IPS-NIHi7 (cell line): ENCODE measurements around the gene EEF1AKMT3.
A peak's percentile ranks its signal among the peaks of the same experiment; 100 is the strongest.

Source experiments
- DNase-seq: peaks from one replicate; pipeline ENCODE4 v3.0.0; 2012; ENCODE audit warnings: mixed read lengths; ENCODE audit errors: extremely low spot score

The EEF1AKMT3 gene

DNA sequence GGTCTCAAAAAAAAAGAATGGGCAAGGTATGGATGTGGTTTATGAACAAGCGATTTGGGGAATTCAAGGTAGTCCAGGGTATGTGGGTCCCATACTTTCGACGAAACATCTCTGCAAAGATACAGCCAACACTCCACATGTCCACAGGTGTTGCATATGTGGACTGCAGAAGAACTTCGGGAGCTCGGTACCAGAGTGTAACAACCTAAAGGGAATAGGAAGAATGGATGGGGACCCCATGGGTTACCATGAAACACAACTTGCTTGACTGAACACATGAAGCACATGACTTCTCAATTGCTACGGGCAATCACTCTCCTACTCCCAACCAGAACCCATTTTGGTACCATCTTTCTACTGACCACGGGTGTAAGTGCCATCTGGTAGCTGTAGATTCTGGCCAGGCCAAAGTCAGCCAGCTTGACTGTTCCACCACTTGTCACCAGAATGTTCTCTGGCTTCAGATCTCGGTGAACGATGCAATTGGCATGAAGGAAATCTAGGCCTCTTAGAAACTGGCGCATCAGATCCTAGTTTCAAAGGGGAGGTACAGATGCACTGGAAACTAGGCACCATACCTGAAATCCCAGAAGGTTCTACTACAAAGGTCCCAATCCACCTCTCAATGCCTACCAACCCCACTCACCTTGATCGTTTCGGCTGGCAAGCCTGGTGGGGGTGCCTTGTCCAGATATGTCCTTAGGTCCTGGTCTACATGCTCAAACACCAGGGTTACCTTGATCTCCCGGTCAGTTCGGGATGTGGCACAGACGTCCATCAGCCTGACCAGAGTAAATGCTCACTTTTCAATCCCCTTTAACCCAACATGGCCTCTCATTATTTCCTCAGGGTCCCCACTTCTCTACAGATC lies 21.6 kb upstream of the EEF1AKMT3 start:
- no peak for DNase-seq

DNA sequence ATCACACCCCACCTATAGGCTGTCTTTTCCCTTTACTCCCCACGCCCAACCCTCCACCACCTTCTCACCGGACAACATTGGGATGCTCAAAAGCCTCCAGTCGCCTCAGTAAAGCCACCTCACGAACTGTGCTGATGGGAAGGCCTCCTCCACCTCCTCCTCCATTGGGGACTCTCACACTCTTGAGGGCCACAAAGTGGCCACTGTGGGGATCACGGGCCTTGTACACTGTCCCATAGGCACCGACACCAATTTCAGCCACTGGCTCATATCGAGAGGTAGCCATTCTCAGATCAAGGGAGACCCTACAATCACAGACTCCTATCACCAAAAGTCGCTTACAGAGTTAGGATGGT lies 21.0 kb upstream of the EEF1AKMT3 start:
- no peak for DNase-seq

DNA sequence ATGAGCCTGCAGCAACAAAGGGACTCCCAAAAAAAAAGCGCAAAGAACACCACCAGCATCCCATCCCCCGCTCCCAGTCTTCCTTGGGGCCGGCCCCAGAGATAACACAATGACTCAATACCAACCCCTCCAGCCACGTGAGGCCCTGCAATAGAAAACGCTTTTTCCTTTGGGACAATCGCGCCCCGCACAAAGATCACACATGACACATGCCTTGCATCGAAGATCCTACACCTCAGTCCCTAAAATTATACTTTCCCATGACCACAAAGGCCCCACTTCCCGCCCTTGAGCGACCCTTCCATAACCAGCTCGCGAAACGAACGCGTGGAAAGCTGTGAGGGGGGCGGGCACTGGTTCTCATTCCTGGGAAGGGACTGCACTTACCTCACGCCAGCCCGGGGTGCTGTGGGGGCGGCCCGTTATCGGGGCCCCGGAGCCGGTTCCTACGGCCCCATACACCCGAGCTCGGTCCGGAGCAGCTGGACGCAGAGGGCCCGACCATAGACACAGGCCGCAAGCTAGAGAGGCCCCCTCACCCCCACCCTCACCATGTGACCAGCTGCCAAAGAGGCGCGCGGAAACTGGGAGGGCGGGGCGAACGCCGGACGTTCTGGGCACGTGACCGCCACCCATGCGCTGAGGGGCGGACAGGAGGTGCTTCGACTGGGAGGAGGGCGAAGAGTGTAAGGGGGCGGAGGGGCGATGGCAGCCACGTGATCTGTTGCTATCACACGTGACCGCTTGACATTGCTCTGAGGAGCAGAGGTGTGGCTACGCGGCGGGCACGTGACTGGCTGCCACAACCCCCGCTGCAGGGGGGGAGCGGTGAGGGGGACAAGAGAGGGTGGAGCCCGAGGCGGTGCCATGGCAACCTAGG lies 20.4 kb upstream of the EEF1AKMT3 start, which contains the start of gene CDK4:
Gene CDK4 (minus strand): TSS at position 523 of the 880 bp plus-strand sequence. CDS start 593 bp downstream, outside the sequence.
- peak; percentile 96 for DNase-seq

DNA sequence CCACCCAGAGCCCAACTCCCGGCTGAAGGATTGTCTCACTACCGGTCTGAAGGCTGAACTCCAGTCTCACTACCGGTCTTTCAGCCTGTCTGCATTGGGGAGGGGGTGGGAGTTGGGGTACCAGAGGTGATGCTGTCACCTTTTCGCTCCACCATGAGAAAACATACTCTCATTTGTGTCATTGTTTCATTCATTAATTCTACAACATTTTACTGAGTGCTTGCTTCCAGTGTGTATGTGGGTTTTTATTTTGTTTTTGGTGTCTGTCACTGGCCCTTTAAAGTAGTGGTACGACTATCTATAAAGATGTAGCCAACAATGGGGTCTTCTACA lies 19.8 kb upstream of the EEF1AKMT3 start:
- DNase-seq = no peak

DNA sequence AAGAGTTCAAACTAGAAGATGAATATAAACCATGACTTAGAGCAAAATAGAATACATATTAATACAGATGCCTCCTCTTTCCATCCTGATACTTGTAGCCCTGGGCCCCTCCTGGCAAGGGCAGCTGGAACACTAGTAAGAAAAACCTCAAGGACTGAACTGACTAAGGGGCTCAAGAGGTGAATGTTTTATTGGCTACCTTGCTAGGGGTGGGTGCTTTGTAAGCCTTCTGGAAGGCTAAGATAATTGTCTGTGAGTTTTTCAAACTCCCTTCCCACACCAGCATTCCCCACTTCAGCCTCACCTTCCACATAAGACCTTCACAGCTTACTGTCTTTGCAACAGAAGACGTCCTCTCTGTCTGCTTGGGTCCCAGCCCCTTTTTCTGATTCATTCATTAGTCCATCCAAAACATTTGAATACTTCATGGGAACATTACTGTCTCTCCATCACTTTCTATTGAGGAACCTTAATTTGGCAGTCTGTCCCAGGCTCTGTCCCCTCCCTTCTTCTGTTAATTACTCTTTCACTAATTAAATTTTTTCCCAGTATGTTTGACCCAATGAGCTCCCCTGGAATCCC lies 18.6 kb upstream of the EEF1AKMT3 start:
- DNase-seq = no peak

DNA sequence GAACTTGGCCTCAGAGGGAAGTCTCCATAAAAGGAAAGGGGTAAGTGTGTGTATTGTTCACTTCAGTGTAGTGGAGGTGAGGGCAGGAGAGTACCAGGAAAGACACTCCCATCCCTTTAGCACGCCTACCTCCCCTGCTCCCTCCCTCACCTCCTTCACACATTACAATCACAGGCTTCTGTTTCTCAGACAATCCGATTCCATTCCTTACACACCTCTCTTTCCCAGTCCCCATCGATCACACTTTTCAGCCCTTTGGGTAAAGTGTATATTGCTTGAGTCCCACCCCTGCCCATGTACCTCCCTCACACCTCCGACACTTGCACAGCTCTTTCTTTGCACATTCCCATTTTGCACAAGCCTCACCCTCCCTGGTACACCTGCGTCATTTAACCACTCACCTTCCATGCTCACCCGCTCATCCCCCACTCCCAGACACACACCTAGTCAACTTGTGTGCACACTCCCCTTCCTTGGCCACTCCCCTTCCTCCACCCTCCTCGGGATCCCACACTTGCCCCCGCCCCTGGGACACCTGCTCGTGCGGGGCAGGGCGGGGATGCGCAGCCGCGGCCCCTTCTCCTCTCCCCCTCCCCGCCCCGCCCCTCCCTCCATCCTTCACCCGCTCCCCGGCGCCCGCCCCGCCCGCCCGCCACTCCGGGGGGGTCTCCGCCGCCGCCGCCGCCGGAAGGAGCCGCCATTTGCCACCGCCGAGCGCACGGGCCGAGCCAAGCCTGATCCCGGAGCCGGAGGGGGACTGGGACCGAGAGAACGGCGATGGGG lies 17.8 kb upstream of the EEF1AKMT3 start, which contains the start of gene MARCHF9:
Gene MARCHF9 (plus strand): TSS at position 693 of the 783 bp plus-strand sequence. CDS start 426 bp downstream, outside the sequence.
- DNase-seq = peak; percentile 64

DNA sequence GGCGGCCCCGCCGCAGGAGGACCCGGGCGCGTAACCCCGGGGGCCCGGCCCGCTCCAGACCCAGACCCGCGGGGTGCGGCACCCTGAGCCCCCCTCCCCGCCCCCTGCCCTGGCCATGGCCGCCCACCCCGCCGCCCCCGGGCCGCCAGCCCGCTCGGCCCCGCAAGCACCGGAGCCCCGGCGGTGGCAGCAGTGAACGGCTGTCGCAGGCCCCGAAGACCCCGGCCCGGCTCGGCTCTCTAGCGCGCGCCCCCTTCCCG lies 17.3 kb upstream of the EEF1AKMT3 start:
- no peak for DNase-seq

DNA sequence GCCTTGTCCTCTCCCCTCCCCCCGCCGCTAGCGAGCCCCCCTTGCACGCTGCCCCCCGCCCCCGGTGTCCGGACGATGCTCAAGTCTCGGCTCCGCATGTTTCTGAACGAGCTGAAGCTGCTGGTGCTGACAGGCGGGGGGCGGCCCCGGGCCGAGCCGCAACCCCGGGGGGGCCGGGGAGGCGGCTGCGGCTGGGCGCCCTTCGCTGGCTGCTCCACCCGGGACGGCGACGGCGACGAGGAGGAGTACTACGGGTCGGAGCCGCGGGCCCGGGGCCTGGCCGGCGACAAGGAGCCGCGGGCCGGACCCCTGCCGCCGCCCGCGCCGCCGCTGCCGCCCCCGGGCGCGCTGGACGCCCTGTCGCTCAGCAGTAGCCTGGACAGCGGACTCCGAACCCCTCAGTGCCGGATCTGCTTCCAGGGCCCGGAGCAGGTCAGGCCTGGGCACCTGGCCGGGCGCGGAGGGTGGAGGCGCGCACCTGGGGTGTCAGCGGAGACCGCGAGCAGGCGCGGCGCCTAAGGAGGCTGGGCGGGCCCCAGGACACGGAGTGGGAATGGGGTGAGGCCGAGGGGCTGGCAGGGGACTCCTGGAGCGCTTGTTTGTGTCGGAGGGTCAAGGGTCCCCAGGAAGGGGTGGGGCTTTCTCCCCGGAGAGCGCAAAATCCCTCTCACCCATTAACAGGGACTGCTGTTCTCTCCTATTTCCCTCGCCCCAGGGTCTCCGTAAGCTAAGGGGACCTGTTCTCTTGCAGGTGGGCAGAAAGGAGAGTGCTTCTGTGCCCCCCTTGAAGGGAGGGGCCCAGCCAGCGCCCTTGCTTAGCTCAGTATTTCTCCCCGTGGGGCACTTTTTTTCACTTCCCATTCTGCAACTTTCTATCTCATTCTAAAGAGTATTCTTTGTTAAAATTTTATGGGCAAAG lies 16.7 kb upstream of the EEF1AKMT3 start:
- no peak for DNase-seq

DNA sequence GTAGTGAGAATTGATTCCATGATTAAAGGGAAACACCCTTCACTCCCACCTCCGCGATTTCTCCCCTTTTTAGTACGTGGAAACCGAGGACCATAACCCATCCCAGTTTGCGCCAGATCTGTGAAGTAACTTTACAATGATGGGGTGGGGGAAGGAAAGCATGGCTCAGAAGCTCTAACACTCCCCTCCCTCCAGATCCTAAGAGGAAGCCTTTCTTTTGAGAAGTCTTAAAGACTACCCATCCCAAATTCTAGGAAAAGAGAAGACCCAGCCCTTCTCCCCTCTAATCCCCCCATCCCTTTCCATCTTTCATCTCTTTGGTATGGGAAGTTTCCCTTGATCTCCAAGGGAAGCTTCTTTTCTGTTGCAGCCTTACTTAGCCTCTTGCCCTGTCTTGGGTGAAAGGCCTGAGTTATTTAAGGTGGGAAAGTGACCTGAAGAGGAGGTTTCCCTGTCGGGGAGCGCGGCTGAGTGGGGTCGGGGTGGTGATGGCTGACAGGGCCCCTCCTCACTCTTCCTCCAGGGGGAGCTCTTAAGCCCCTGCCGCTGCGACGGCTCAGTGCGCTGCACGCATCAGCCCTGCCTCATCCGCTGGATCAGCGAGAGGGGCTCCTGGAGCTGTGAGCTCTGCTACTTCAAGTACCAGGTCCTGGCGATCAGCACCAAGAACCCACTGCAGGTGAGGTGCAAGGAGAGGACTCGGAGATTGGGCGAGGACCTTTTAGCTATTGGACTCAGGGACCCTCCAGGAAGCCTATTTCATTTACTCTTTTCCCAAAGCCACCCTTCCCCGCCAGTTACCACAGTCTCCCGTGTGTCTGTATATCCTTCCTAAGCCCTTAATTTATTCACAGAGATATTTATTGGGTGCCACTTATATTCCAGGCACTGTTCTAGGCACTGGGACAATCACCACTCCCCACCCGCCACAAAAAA lies 15.7 kb upstream of the EEF1AKMT3 start:
- peak; percentile 86 for DNase-seq

DNA sequence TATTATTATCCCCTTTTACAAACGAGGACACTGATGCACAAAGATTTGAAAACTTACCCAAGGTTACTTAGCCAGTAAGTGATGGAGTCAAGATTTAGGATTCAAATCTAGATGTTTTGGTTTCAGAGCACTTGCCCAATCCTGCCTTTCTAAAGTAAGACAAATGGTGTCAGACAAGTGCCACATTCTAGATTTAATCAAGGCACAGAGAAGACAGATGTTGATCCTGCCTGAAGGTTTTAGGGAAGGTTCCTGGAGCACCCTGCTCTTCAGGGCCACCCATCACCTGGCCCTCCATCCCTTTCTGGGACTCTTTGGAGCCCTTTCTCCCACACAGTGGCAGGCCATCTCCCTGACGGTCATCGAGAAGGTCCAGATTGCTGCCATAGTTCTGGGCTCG lies 14.6 kb upstream of the EEF1AKMT3 start:
- DNase-seq = no peak

DNA sequence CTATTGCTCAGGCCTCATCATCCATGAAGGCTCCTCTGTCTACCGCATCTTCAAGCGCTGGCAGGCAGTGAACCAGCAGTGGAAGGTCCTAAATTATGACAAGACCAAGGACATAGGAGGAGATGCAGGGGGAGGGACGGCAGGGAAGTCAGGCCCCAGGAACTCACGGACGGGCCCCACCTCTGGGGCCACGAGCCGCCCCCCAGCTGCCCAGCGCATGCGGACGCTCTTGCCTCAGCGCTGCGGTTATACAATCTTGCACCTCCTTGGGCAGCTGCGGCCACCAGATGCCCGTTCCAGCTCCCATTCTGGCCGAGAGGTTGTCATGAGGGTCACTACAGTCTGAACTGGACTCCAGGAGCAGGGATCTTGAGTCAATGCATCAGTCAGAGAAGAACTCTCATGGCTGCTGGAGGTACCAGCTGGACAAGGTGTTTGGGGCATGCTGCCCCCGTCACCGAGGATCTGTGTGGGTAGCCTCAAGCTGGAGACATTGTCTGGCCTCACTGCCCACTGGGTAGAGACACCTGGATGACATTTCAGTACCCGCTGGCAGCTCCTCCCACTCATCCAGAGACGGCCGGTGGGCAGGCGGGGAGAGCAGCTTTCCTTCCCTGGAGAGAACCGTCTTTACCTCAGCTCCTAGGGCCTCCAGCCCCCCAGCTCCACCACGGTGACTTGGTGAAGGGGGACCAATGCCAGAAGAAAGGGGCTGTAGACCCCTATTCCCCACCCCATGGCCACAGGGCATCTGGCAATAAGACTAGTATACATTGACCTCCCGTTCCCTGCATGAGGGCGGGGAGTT lies 13.7 kb upstream of the EEF1AKMT3 start:
- no peak for DNase-seq

DNA sequence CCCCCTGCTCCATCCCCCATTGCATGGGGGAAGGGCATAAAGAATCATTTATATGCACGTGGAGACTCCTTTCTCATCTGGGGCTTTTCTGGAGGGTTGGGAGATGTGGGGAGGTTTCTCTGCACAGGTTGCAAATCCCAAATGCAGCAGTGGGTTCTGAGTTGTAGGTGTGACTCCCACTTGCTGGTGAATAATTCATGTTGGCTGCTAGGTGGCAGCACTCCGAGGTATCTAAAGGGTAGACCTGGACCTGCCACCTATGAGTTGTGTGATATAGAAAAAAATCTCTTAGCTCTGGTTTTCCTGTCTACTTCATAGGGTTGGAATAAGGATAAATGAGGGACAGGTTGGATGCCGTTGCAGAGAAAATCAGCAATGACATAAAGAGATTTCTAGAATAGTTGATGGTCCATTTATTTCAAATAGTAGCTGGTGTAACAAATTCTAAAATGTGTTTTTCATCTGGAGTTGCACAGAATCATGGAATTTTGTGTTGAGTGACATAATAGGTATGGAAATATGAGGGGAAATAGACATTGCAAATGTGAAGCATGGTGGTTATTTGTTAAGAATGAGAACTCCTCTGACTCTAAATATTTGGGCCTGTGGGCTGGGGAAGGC lies 12.9 kb upstream of the EEF1AKMT3 start:
- peak; percentile 34 for DNase-seq

DNA sequence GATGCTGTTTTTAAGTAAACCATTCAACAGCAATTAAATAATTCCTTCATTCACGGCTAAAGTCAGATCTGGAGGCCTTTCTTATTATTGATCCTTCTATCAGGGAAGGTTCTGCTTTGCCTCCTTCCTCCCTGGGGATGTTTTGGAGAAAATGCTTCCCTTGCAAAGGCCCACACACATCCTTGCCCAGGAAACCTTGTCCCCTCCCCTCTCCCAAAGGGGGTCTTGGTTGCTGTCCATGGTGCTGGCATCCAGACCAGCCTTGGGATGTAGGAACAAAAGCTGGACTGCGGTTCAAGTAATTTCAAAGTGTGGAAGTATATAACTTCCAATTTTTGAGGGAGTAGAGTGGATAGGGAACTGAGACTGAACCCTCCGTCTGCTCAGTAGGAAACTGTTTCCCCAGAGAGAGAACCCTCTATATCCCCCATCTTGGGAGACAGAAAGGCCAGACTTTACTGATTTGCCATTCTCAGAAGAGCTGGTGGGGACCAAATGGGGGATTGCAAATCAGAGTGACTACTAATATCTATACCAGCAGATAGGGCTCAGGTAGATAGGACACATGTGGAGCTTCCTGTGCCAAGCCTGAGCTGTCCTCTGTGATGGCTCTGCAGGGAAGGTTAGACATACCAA lies 11.9 kb upstream of the EEF1AKMT3 start:
- peak; percentile 66 for DNase-seq

DNA sequence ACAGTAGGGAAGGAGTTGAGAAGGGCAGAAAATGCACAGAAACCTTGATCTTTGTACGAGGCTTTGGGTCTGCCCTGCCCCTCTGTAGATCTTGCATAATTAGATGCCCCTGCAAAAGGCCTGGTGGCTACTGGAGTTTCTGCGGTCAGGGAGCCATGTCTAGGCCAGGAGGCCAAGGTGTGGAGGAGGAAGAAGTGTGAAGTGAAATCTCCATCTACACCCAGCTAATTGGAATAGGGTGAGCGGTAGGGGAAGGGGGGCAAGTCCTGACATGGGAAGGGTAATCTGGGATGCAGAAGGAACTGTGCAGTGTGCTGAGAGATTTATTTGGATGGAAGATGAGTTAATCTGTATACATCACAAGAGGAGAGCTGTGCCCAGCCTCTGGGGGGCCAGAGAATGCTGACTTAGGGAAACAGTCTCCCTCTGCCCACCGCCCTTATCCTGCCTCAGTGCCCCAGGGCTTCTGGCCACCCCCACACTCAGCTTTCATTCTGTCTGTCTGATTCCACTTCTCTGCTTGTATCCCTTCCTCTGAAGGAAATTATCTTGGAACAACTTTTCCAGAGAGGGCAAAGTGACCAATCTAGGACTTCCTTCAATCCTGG lies 10.9 kb upstream of the EEF1AKMT3 start:
- no peak for DNase-seq

DNA sequence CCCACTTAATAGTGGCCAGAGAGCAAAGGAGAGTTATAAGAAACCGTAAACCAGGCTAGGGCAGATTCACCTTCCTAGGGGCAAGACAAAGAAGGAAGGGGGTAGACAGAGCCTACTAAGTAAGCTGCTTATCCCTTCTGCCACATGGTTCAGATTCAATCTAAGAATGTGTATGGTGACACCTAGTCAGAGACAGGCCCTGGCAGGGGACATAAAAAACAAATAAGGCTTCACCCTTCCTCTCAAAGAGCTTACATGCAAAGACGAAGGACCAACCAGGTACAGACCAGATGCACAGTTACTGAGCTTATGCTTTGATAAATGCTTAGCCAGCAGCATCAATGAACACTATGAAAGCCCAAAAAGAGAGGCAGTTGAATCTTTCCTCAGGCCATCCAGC lies 10.0 kb upstream of the EEF1AKMT3 start:
- no peak for DNase-seq

DNA sequence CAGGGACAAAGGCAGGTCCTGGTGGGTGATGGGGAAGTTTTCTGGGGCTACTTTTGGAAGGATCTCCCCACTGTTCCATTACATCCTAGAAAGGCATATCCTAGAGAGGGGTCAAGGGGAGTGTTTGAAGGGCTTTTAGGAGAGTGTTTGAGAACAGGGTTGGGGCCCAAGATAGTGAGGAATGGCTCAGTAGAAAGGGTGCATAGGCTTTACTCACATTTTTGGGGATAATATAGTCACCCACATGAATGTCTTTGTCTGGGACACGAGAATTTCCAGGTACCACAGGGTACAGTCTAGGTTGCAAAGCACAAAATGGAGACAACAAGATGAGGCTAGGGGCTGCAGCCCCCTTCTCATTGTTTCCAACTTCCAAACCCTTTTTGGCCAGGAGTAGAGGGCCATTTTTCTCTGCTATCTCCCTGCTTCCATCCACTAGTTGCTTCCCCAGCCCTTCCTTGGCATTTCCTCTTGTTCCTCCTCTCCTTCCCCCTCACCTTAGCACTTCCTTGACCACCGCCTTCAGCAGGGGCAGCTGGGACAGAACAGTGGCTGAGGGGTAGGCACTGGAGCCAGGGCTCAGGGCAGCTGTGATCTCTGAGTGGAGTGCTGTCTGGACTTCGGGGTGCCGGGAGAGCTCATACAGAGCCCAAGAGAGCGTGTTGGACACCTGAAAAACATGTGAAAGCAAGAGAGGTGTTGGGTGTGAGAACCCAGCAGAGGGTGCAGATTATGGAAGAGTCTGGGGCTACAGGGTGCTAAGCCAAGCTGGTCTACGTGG lies 8.3 kb upstream of the EEF1AKMT3 start:
- DNase-seq = no peak

DNA sequence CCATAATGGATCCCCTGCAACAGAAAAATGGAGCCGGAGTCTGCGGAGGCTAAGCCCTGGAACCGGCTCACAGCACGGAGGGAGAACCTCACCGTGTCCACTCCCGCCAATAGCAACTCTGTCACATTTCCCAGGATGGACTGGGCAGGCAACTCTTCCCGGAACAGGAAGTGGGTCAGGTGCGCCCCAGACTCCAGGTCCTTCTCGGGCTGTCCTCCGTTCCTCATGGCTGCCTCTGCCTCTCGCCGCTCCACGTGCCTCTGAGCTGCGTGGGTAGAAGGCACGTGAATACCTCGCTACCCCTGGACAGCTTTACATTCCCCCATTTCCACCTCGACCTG lies 7.8 kb upstream of the EEF1AKMT3 start:
- DNase-seq = no peak
